Vagina (tissue), 2 donors: ENCODE measurements around the gene KRTAP10-7.

Experiments used
- POLR2A ChIP-seq, 2 donors: fragments of 450-650 bp; IDR thresholded peaks; one replicate each; pipeline ENCODE4 v1.6.1; 2017; ENCODE audit warnings: antibody characterized with exemption in 2 of 2, mild to moderate bottlenecking in 2 of 2, moderate library complexity in 2 of 2
- TF ChIP-seq, protein P1 (sequence below), 3 experiments: fragments of 450-650 bp in 2 of 3; fragments of 200-600 bp in 1 of 3; sonication (generic) in 1 of 3; IDR thresholded peaks; one replicate each; pipeline ENCODE4 v1.5.1; 2017 to 2019; ENCODE audit warnings: antibody characterized with exemption in 3 of 3, mild to moderate bottlenecking in 2 of 3, moderate library complexity in 2 of 3

DNA sequence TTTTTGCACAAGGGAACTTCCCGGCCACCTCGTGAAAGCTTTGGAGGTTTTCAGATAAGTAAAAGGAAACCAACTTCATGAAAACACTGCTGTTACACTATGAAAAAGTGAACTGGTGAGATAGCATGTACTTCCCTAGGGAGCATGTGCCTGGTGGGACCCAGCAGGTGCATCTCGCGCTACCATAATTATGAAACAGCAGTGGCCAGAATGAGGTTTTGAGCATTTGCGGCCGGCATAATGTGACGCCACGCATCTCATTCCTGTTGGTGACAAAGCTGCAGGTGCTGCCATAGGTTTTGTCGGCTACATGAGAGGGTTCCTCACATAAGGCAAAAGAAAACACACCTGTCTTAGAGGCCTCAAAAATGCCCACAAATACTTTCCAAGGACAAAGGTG is 43.5 kb upstream of the KRTAP10-7 start:
- no peak for TF ChIP-seq POLR2A (IDR thresholded peaks at IDR 0.05)
- TF ChIP-seq, protein P1, sequence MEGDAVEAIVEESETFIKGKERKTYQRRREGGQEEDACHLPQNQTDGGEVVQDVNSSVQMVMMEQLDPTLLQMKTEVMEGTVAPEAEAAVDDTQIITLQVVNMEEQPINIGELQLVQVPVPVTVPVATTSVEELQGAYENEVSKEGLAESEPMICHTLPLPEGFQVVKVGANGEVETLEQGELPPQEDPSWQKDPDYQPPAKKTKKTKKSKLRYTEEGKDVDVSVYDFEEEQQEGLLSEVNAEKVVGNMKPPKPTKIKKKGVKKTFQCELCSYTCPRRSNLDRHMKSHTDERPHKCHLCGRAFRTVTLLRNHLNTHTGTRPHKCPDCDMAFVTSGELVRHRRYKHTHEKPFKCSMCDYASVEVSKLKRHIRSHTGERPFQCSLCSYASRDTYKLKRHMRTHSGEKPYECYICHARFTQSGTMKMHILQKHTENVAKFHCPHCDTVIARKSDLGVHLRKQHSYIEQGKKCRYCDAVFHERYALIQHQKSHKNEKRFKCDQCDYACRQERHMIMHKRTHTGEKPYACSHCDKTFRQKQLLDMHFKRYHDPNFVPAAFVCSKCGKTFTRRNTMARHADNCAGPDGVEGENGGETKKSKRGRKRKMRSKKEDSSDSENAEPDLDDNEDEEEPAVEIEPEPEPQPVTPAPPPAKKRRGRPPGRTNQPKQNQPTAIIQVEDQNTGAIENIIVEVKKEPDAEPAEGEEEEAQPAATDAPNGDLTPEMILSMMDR (IDR thresholded peaks at IDR 0.05) = no peak
